Activated CD4-positive, alpha-beta T cell treated with anti-CD3 and anti-CD28 coated beads for 36 hours (primary cell): Measurements from ENCODE around the gene ITPRIPL2. TPM values are rescaled to one million over a fixed set of nuclear protein-coding genes. Genes with fewer than 3 reads are reported as not detected.
A peak's percentile ranks its signal among the peaks of the same experiment; 100 is the strongest.

Experiments used
- ATAC-seq: fragments of 200-7000 bp; cut with Tn5 transposase; one replicate; pipeline ENCODE4 v1.10.0; 2021; ENCODE audit warnings: mild to moderate bottlenecking, moderate library complexity
- CTCF ChIA-PET: fragments of 350-600 bp; sonication (Branson Sonifier 250); formaldehyde crosslinking; loops from one replicate; lab custom pipeline; 2021; ENCODE audit warnings: antibody characterized with exemption; lab: Charles Lee
- POLR2A ChIA-PET: fragments of 350-600 bp; sonication (Branson Sonifier 250); formaldehyde crosslinking; loops from one replicate; lab custom pipeline; 2021; ENCODE audit warnings: antibody characterized with exemption, inconsistent platforms; lab: Charles Lee
- DNase-seq: peaks from one replicate; pipeline ENCODE4 v3.0.0-alpha.2; 2020
- H3K27ac Mint-ChIP-seq: one replicate; pipeline ENCODE4 v1.8.0; 2021; ENCODE audit warnings: mixed read lengths
- H3K27me3 Mint-ChIP-seq: one replicate; pipeline ENCODE4 v1.8.0; 2021; ENCODE audit warnings: mixed read lengths
- H3K36me3 Mint-ChIP-seq: one replicate; pipeline ENCODE4 v1.8.0; 2021; ENCODE audit warnings: low read depth, mixed read lengths
- H3K4me1 Mint-ChIP-seq: one replicate; pipeline ENCODE4 v1.8.0; 2021; ENCODE audit warnings: mixed read lengths
- H3K4me3 Mint-ChIP-seq: one replicate; pipeline ENCODE4 v1.8.0; 2021; ENCODE audit warnings: mild to moderate bottlenecking, moderate library complexity, mixed read lengths
- H3K9me3 Mint-ChIP-seq: one replicate; pipeline ENCODE4 v1.8.0; 2021; ENCODE audit warnings: low read depth, mixed read lengths
- intact Hi-C, 2 experiments: fragments of 100-400 bp; cut with DNase I in 1 of 2; cut with micrococcal nuclease in 1 of 2; formaldehyde crosslinking; loops; one replicate each; pipeline versions ENCODE4 v1.14.2 to v1.15.1; 2022 to 2024; cut with DNase I, micrococcal nuclease
- total RNA-seq, 2 experiments: library from RNA; stranded (reverse); gene quantifications; one replicate each; pipeline ENCODE4 v1.2.3, GENCODE V29; 2021

ITPRIPL2 gene
- total RNA-seq, 2 experiments from 2014 or later = 2.4 to 4.2 TPM

- Mint-ChIP-seq H3K36me3 (no peaks in the 10 kb centered on the region), H3K27me3 (peaks cover 18% of the 10 kb centered on the region), H3K4me1 (no peaks in the 10 kb centered on the region), H3K4me3 (no peak within 1 kb of the TSS), H3K9me3 (peaks cover 5% of the 10 kb centered on the region), H3K27ac (no peak within 1 kb of the TSS)
- intact Hi-C loops = loop anchor here (1.0 to 10.0 kb wide), 5 partner anchors 57 to 335 kb away; no protein-coding TSS in a partner anchor
- DNase-seq = peak; percentile 77
- CTCF ChIA-PET = no interaction called here
- peak; percentile 97 for ATAC-seq
- POLR2A ChIA-PET = no interaction called here
Measured at GRCh38 chr16:19167710-19168370, 54.1 kb downstream of the ITPRIPL2 start, which contains the start of gene SYT17. TSS of gene SYT17 (plus strand) at chr16:19168240. CDS start at chr16:19168647, 407 bp downstream.

GRCh38 chr16:19168371-19169081, 54.8 kb downstream of the ITPRIPL2 start:
- intact Hi-C loops = loop anchor here in 1 of 2 experiments (5.0 to 10.0 kb wide), 2 partner anchors 56 to 209 kb away; no protein-coding TSS in a partner anchor
- CTCF ChIA-PET = no interaction called here
- Mint-ChIP-seq H3K9me3 (no peaks in the 10 kb centered on the region), H3K36me3 (no peaks in the 10 kb centered on the region), H3K4me3 (no peak overlapping the region), H3K27ac (no peak overlapping the region), H3K27me3 (peaks cover 18% of the 10 kb centered on the region), H3K4me1 (no peaks in the 10 kb centered on the region)
- POLR2A ChIA-PET = no interaction called here
- no peak for ATAC-seq
- DNase-seq = no peak

GRCh38 chr16:19169082-19169639, 55.4 kb downstream of the ITPRIPL2 start:
- intact Hi-C loops = loop anchor here in 1 of 2 experiments (5.0 to 10.0 kb wide), 2 partner anchors 56 to 208 kb away; no protein-coding TSS in a partner anchor
- Mint-ChIP-seq H3K36me3 (no peaks in the 10 kb centered on the region), H3K4me1 (no peaks in the 10 kb centered on the region), H3K4me3 (no peak overlapping the region), H3K9me3 (no peaks in the 10 kb centered on the region), H3K27ac (no peak overlapping the region), H3K27me3 (peaks cover 18% of the 10 kb centered on the region)
- POLR2A ChIA-PET = interaction anchor here (0.5 kb wide), 1 partner anchor 116 kb away, joined by 3 read pairs; no protein-coding TSS in a partner anchor
- ATAC-seq = no peak
- CTCF ChIA-PET = no interaction called here
- DNase-seq = no peak

- Mint-ChIP-seq H3K27me3 (peaks cover 20% of the 10 kb centered on the region), H3K4me1 (no peaks in the 10 kb centered on the region), H3K9me3 (no peaks in the 10 kb centered on the region), H3K27ac (no peak overlapping the region), H3K36me3 (no peaks in the 10 kb centered on the region), H3K4me3 (no peak overlapping the region)
- ATAC-seq (no peak), DNase-seq (no peak)
- CTCF ChIA-PET = no interaction called here
- intact Hi-C loops = no loop called here
- POLR2A ChIA-PET = no interaction called here
Measured at GRCh38 chr16:19170043-19170655, 56.4 kb downstream of the ITPRIPL2 start.

Other genes starting within 250 kb of the ITPRIPL2 start
- 100 to 1,000 TPM in 1 of 2 experiments, 10 to 100 TPM in 1; 82.2 to 101 TPM for gene SMG1, start 187.6 kb upstream of the ITPRIPL2 start, total RNA-seq
- not detected for gene TMC7, start 130.0 kb upstream of the ITPRIPL2 start, total RNA-seq
- gene COQ7, start 46.4 kb upstream of the ITPRIPL2 start, total RNA-seq = 10 to 100 TPM; 13.2 to 16.0 TPM
- gene SYT17, start 54.3 kb downstream of the ITPRIPL2 start, total RNA-seq = not detected
- not detected for gene CLEC19A, start 171.8 kb downstream of the ITPRIPL2 start, total RNA-seq